Astrocyte (in vitro differentiated cells and primary cell): ENCODE results near the gene FGF23. TPM values are rescaled to one million over a fixed set of nuclear protein-coding genes. Genes with fewer than 3 reads are reported as not detected.

Source experiments
- DNase-seq: peaks from one replicate; pipeline ENCODE4 v3.0.0-alpha.2; 2010; ENCODE audit warnings: low read depth
- FAIRE-seq: peaks from 2 replicates; lab custom pipeline; 2011; peaks lifted over from hg19 to GRCh38; lab: Jason Lieb, UNC
- H2AFZ ChIP-seq: 2 replicates; pipeline ENCODE4 v1.6.0; 2012; ENCODE audit warnings: low read depth, low read length, inconsistent platforms
- H3K27ac ChIP-seq: 2 replicates; pipeline ENCODE4 v1.5.1; 2011; ENCODE audit warnings: low read depth, low read length, inconsistent platforms
- H3K27me3 ChIP-seq: 2 replicates; pipeline ENCODE4 v1.6.0; 2011; ENCODE audit warnings: low read length, inconsistent platforms; ENCODE audit not compliant: insufficient read depth
- H3K36me3 ChIP-seq: 2 replicates; pipeline ENCODE4 v1.5.1; 2011; ENCODE audit warnings: low read length, inconsistent platforms; ENCODE audit not compliant: insufficient read depth
- H3K4me1 ChIP-seq: 2 replicates; pipeline ENCODE4 v1.5.1; 2011; ENCODE audit warnings: low read length, inconsistent platforms; ENCODE audit not compliant: insufficient read depth
- H3K4me2 ChIP-seq: 2 replicates; pipeline ENCODE4 v1.6.0; 2012; ENCODE audit warnings: low read length, inconsistent platforms
- H3K4me3 ChIP-seq: 2 replicates; pipeline ENCODE4 v1.5.1; 2011; ENCODE audit warnings: low read depth, mild to moderate bottlenecking, low read length, inconsistent platforms; ENCODE audit not compliant: insufficient read depth
- H3K79me2 ChIP-seq: 2 replicates; pipeline ENCODE4 v1.6.0; 2012; ENCODE audit warnings: mild to moderate bottlenecking, low read length, inconsistent platforms; ENCODE audit not compliant: insufficient read depth
- H3K9ac ChIP-seq: 2 replicates; pipeline ENCODE4 v1.6.0; 2012; ENCODE audit warnings: mild to moderate bottlenecking, low read length, inconsistent platforms
- H3K9me3 ChIP-seq: 2 replicates; pipeline ENCODE4 v1.5.1; 2012; ENCODE audit warnings: low read depth, mild to moderate bottlenecking, low read length, inconsistent platforms; ENCODE audit not compliant: insufficient read depth
- H4K20me1 ChIP-seq: 2 replicates; pipeline ENCODE4 v1.6.0; 2012; ENCODE audit warnings: low read length, inconsistent platforms; ENCODE audit not compliant: insufficient read depth
- H3K27ac Mint-ChIP-seq: one replicate; pipeline ENCODE4 v1.8.0; 2021; ENCODE audit warnings: mild to moderate bottlenecking, mixed read lengths; ENCODE audit not compliant: unreplicated experiment
- H3K27me3 Mint-ChIP-seq: one replicate; pipeline ENCODE4 v1.8.0; 2021; ENCODE audit warnings: low read depth, mixed read lengths; ENCODE audit not compliant: unreplicated experiment
- H3K36me3 Mint-ChIP-seq: one replicate; pipeline ENCODE4 v1.8.0; 2021; ENCODE audit warnings: low read depth, mixed read lengths; ENCODE audit not compliant: unreplicated experiment
- H3K4me1 Mint-ChIP-seq: one replicate; pipeline ENCODE4 v1.8.0; 2021; ENCODE audit warnings: low read depth, mixed read lengths; ENCODE audit not compliant: unreplicated experiment
- H3K4me3 Mint-ChIP-seq: one replicate; pipeline ENCODE4 v1.8.0; 2021; ENCODE audit warnings: mild to moderate bottlenecking, moderate library complexity, mixed read lengths; ENCODE audit not compliant: unreplicated experiment
- H3K9me3 Mint-ChIP-seq: one replicate; pipeline ENCODE4 v1.8.0; 2021; ENCODE audit warnings: mild to moderate bottlenecking, mixed read lengths; ENCODE audit not compliant: unreplicated experiment
- CTCF ChIP-seq: IDR thresholded peaks from 2 replicates; pipeline ENCODE4 v1.5.1; 2011; ENCODE audit warnings: low read depth, mild to moderate bottlenecking, inconsistent platforms, low read length, moderate library complexity; ENCODE audit not compliant: insufficient read depth
- EZH2 ChIP-seq: IDR thresholded peaks from 2 replicates; pipeline ENCODE4 v1.6.1; 2012; ENCODE audit warnings: mild to moderate bottlenecking, low read length, inconsistent platforms; ENCODE audit not compliant: insufficient read depth
- total RNA-seq: library from RNA; stranded (reverse); gene quantifications from 2 replicates; pipeline ENCODE4 v1.2.1, GENCODE V29; 2021

The FGF23 gene
- total RNA-seq, 1 donor from 2014 or later, result not detected

DNA sequence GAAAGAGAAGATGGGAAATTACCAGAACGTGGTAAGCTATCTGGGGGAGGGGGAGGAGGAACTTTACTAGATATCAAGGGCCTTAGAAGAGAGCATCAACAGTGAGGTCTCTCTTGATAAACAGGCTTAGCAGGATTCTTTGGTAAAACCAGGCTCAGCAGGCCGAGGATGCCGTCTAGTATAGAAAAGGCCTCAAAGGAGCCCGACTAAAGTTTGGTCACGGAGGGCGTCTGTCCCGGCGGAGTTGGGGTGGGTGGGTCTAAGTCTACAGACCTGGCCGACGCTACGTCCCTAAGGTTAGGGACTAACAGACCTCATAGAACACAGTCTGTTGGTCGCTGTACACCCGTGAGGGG is 59.0 kb downstream of the FGF23 start:
- DNase-seq (no peak), FAIRE-seq (no peak)
- Mint-ChIP-seq H3K4me3 (peak overlapping the region; percentile 87), H3K4me1 (peaks cover 24% of the 10 kb centered on the region), H3K36me3 (peaks cover 7% of the 10 kb centered on the region), H3K9me3 (no peaks in the 10 kb centered on the region), H3K27ac (peak overlapping the region; percentile 93), H3K27me3 (no peaks in the 10 kb centered on the region)
- peak overlapping the region; percentile 99 for H3K4me2 ChIP-seq
- H4K20me1 ChIP-seq, result peaks cover 19% of the 10 kb centered on the region
- peak overlapping the region; percentile 98 for H2AFZ ChIP-seq
- H3K27me3 ChIP-seq, result no peaks in the 10 kb centered on the region
- H3K4me1 ChIP-seq, result peaks cover 10% of the 10 kb centered on the region
- peaks cover 40% of the 10 kb centered on the region for H3K79me2 ChIP-seq
- peak overlapping the region; percentile 81 for H3K27ac ChIP-seq
- H3K4me3 ChIP-seq, result peak overlapping the region; percentile 99
- H3K9ac ChIP-seq, result peak overlapping the region; percentile 95
- no peaks in the 10 kb centered on the region for H3K9me3 ChIP-seq
- no peaks in the 10 kb centered on the region for H3K36me3 ChIP-seq
- TF ChIP-seq CTCF (no peak), EZH2 (no peak)

Other genes with a start within 250 kb of the FGF23 start
- gene CCND2, start 106.0 kb downstream of the FGF23 start, total RNA-seq, result 607 and 726 TPM in 2 replicates
- 91.7 and 95.4 TPM in 2 replicates for gene TIGAR, start 58.5 kb downstream of the FGF23 start, total RNA-seq
- gene FGF6, start 66.1 kb upstream of the FGF23 start, total RNA-seq, result not detected in 2 replicates
- gene RAD51AP1, start 159.2 kb upstream of the FGF23 start, total RNA-seq, result 2.7 and 5.3 TPM in 2 replicates
- 33.9 and 40.0 TPM in 2 replicates for gene DYRK4, start 182.5 kb upstream of the FGF23 start, total RNA-seq